ENCODE measurements around the gene UPF2. TPM values are rescaled to one million over a fixed set of nuclear protein-coding genes. Genes with fewer than 3 reads are reported as not detected.

The UPF2 gene
- total and polyA plus RNA-seq, 2 of the 13 experiments (the other 11 are each of a cell fraction or from before 2014, with no cell fraction given) = 6.2 to 14.5 TPM

DNA sequence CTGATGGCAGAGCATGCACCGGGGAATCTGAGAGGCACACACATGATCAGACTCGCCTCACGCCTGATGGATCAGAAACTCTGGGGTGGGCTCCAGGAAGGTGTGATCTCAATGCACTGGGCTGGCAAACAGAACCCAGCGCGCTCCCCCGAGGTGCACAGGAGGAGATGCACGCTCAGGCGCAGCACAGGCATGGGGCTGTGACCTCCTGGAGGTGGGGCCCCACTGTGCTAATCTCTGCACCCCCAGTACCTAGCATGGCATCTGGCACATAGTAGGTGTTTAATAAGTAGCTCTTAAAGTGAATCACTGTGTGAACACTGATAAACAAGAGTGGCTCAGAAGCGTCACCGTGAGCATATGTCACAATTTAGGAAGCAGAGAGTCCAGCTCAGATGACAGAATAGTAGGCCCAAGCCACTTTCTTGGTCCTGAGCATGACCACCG, 161.6 kb downstream of the UPF2 start (continued):
- TF ChIP-seq EHMT2 (IDR thresholded peaks at IDR 0.05; ENCODE audit: borderline replicate concordance, low read depth, low read length) (0 out of 2 replicates have a peak, but pooled peaks have one; percentile 25), ZNF572 (CRISPR knock-in tag; IDR thresholded peaks at IDR 0.05) (0 out of 2 replicates have a peak, but pooled peaks have one; percentile 54), ZFY (CRISPR knock-in tag; IDR thresholded peaks at IDR 0.05) (peak; percentile 72; the same call in 1 of the 2 replicates), DR1 (CRISPR knock-in tag; IDR thresholded peaks at IDR 0.05) (0 out of 2 replicates have a peak, but pooled peaks have one; percentile 12), UBTF (CRISPR knock-in tag; IDR thresholded peaks at IDR 0.05) (no peak), FIP1L1 (IDR thresholded peaks at IDR 0.05; ENCODE audit: borderline replicate concordance, insufficient read depth, low read depth, low read length) (no peak), ZNF138 (CRISPR knock-in tag; IDR thresholded peaks at IDR 0.05; ENCODE audit: low read depth) (0 out of 2 replicates have a peak, but pooled peaks have one; percentile 28)
- TF ChIP-seq, protein P1, sequence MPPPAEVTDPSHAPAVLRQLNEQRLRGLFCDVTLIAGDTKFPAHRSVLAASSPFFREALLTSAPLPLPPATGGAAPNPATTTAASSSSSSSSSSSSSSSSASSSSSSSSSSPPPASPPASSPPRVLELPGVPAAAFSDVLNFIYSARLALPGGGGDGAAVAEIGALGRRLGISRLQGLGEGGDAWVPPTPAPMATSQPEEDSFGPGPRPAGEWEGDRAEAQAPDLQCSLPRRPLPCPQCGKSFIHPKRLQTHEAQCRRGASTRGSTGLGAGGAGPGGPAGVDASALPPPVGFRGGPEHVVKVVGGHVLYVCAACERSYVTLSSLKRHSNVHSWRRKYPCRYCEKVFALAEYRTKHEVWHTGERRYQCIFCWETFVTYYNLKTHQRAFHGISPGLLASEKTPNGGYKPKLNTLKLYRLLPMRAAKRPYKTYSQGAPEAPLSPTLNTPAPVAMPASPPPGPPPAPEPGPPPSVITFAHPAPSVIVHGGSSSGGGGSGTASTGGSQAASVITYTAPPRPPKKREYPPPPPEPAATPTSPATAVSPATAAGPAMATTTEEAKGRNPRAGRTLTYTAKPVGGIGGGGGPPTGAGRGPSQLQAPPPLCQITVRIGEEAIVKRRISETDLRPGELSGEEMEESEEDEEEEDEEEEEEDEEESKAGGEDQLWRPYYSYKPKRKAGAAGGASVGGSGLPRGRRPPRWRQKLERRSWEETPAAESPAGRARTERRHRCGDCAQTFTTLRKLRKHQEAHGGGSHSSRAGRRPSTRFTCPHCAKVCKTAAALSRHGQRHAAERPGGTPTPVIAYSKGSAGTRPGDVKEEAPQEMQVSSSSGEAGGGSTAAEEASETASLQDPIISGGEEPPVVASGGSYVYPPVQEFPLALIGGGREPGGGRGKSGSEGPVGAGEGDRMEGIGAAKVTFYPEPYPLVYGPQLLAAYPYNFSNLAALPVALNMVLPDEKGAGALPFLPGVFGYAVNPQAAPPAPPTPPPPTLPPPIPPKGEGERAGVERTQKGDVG (CRISPR knock-in tag; IDR thresholded peaks at IDR 0.05; ENCODE audit: borderline replicate concordance) = 0 out of 2 replicates have a peak, but pooled peaks have one; percentile 55
